Stimulated activated CD4-positive, alpha-beta T cell treated with anti-CD3 and anti-CD28 coated beads, Interleukin-12 subunit alpha, Interleukin-12 subunit beta, amount 100 ng/mL, for 48 hours (primary cell): ENCODE data around the gene TMEM170B.

Experiments
- DNase-seq, 3 donors: peaks; one replicate each; pipeline ENCODE4 v3.0.0-alpha.2; 2020; ENCODE audit warnings: low read depth in 2 of 3, low spot score in 1 of 3

The TMEM170B gene

DNA sequence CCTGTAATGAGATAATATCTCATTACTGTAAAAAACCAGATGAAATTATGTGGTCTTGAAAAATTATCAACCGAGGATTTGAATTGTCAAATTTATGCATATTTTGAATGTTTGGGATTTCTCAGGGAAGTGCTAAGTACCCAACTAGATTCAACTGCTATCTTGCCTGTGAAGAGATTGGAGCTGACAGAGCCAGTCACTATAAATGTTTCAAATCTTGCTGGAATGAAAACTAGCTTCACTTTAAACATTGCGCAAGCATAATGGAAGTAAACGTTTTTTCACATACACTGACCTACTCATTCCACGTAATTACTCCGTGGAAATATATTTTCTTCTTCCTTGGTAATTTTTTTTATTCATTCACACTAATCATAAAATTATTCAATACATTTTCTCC is 46.7 kb downstream of the TMEM170B start:
- DNase-seq = no peak

DNA sequence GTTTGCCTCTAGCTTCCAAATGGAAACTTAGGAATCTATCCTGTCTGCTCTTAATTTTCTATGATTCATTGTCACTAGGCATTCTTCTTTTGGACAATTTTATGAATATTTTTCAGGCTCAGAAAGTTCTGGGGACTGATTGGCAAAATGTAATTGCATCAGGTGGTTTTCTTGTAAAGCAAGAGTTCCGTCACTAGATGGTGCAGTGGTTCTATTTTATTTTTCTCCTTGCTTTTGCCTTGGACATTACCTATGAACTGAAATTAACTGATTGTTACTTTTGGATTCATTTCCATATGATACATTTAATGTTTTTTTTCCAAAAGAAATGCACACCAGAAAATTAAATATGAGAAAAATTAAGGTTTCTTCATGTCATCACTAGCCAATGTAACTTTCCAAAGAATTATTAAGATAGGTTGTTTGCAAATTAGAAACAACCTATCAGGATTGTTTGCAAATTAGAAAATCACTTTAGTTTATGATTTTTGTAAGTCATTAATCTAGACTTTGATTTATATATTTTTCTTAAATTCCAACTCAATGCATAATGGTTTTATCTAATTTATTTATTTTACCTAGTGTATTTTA is 48.0 kb downstream of the TMEM170B start:
- peak in 1 of 3 donors; percentile 9 for DNase-seq

DNA sequence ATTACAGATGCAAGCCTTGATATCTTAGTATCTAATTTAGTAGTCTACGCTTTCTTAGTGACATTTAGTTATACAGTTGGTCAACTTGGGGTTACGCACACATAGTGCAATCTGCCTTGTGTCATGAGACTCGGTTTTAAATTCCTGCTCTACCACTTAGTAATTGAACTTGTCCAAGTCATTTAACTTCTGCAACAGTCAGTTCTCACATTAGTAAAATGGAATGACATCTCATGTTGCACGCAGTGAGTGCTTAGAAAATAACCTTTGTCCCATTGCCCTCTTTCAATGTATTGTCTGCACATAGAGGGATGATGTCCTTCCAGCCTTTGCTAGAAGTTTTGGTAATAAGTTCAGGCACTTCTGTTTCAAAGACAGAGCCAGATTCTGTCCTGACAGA is 48.6 kb downstream of the TMEM170B start:
- no peak for DNase-seq

DNA sequence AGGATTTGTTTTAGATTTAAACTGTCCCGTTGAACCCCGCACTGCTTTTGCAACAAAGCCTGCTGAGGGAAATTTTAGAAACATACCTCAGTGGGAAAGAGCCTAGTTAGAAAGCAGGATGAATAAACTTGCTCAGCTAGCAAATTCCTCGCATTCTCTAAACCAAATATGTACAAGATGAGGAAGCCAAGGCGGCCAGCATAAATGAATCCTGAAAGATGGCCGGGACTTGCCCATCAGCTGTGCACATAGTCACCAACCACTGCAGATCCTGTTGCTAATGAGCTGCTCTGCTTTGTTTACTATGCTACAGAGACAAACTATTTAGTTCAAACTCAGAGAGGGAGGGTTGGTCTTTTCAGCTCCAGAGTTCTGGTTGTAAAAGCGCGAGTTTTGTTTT is 49.0 kb downstream of the TMEM170B start:
- no peak for DNase-seq

DNA sequence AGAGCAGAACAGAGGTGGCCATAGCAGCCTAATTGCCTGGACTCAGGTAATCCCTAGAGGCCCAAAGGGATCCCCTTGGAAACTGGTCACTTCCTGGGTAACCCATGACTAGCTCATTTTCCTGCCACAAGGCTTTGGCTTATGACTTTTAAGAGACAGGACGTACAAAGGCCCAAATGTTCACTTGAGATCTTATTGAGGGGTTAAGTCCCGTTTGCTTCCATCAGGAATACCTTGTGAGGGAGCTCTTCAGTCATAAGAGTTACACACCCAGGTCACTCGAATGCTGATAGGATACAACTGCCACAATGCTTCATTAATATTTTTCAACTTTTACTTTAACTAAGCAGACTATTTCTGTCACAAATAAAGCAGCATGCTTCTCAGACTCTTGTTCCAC is 51.7 kb downstream of the TMEM170B start:
- no peak for DNase-seq

DNA sequence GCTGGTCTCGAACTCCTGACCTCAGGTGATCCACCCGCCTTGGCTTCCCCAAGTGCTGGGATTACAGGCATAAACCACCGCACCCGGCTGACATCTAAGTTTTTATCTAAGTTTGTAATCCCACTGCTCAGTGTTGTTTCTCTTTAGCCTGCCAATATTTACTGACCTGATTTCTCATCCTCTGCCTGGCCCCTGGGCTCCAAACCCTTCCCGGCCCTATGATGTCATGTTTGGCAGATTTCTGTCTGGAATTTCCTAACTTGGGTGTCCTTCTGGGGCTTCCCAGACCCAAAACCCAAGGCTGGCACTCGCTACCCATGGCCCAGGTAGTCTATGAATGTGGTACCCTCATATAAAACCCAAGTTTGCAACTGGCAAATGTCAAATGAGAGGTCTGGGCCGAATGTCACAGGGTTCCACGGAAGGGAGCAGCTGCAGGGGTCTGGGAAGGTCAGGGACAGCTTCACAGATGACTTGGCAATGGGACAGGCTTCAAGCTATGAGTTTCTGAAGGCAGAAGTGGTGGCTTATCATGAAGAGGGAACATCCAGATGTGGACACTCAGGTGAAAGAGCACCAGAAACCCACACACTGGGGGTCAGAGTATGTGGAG is 54.9 kb downstream of the TMEM170B start:
- DNase-seq = no peak

DNA sequence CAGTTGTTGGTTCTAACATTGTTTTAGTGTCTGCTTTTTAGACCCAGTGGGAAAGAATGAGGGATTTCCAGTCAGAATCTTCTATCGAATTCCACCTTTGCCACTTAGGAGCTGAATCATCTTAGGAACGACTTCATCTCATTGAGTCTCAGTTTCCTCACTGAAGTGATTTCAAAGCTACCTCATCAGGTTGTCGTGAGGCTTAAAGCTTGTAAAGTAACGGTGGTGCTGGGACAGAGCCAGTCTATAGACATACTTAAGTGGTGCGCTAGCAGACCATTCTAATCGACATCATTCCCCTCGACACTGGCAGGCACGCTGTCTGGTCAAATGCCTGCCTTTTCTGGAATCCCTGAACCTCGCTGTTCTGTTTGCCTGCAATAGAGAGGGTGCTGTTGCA is 55.5 kb downstream of the TMEM170B start:
- no peak for DNase-seq

DNA sequence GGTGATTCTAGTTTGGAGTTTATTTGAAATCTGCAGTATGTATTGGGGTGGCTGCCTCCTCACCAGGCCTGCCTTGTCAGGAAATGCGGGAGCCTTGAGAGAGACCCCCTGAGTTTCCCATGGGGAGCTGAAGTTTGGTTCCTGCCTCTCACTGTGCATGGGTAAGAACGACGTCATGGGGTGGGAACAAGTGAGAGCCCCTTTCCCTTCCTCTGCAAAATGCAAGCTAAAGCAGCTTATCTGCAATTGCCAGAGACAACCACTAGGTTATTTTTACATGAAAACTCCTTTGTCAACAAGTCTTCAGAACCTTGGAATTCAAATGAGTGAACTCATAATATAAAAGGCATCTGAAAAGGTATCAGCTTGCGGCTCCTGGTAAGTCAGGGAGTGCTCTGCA is 58.4 kb downstream of the TMEM170B start:
- DNase-seq = no peak

DNA sequence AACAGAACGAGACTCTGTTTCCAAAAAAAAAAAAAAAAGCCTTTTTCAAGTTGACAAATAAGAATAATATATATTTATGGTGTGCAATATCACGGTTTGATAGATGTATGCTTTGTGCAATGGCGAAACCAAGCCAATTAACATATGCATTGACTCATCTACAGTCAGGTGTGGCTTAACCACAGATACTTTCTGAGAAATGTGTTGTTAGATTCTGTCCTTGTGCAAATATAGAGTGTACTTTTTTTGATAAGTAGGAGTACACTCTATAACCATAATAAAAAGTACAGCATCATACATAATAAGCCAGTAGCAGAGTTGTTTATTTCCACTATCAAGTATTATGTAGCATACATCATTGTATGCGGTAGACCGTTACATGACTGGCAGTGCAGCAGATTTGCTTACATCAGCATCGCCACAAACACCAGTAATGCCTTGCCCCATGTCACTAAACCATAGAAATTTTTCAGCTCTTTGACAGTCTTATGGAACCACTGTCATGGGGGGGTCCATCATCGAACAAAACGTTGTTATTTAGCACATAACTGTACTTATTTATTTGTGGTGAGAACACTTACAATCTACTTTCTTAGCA is 59.2 kb downstream of the TMEM170B start:
- no peak for DNase-seq

DNA sequence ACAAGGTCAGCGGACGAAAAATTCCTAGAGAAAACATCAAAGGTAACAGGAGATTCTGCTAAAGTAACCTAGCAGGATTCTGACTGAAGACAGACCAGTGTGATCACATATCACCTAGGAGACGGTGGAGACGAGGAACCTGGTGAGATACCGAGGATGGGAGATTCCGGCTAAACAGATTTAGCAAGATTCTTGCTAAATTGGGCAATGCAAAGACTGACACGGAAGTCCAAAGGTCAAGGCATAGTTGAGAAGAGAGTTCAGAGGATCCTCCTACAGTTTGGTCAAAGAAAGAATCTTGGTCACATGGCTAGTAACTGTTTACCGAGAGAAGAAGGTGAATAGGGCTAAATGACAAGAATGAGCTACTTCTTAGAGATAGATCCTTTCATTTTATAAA is 61.1 kb downstream of the TMEM170B start:
- no peak for DNase-seq

DNA sequence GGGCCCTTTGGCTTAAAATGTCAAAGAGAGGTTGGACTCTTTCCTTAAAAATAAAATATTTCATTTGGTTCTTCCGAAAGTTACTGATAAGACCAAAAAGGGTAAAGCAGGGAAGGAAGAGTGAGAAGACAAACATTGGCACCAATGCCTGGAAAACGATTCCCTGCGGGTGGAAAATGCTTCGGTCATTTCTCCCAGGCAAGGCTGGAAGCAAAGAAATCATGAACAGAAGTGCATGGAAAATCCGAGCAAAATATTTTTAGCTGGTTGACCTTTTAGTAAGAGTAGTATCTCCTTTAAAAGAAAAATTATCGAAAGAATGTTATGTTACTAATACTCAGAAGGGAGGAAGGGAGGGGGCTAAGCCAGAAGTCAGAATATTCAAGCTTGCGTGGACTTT is 62.7 kb downstream of the TMEM170B start:
- no peak for DNase-seq

DNA sequence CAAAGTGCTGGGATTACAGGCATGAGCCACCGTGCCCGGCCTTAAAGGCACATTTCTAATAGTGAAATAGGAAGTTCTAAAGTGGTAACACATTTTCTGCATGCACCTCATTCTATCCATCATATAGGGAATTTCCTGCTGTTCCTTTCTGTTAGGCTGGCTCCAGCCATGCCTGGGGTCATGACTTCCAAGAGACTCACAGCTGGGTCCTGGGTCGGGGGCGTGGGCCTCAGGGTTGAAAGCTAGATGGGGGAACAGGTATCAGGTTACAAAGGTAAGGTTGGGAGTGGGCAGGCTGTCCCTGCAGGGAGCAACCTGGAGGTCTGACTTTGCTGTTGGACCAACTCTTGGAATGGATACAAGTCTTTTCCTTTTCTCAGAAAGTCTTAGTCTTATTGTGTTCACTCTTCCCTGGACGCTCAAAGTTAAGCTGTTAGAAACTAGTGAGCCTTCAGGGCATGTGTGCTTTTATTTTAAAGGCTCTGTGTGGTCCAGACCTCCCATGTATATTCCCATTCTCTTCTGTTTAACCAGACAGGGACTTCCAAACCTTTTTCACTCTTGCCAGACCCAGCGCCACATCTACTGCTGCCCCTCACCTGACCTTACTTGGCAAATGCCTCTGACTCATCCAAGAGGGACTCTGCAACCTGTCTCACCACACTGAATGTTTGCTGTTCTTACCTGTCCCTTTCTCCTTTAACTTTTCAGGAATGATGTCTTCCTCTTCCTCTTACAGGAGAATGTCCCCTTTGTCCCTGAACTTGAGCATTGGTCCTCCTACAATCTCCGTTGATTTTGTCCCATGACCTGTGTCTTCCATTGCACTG is 64.4 kb downstream of the TMEM170B start:
- DNase-seq = no peak

DNA sequence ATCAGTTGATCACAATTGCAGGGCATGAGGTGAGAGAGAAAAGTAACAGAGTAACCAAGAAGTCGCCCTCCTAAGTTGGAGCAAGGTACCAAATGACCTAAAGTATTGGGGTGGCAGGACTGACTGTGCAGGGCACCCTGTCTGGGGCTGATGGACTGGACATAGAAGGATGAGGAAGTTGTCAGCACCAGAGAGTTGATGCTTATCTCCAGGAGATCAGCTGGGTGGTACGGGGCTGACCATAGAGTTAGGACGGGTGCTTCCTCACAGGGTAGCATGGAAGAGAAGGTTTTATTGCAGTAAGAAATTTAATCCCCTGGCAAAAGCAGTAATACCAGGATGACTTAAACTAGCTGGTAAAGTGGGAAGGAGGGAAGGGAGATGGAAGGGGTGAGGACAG is 66.7 kb downstream of the TMEM170B start:
- DNase-seq = no peak

DNA sequence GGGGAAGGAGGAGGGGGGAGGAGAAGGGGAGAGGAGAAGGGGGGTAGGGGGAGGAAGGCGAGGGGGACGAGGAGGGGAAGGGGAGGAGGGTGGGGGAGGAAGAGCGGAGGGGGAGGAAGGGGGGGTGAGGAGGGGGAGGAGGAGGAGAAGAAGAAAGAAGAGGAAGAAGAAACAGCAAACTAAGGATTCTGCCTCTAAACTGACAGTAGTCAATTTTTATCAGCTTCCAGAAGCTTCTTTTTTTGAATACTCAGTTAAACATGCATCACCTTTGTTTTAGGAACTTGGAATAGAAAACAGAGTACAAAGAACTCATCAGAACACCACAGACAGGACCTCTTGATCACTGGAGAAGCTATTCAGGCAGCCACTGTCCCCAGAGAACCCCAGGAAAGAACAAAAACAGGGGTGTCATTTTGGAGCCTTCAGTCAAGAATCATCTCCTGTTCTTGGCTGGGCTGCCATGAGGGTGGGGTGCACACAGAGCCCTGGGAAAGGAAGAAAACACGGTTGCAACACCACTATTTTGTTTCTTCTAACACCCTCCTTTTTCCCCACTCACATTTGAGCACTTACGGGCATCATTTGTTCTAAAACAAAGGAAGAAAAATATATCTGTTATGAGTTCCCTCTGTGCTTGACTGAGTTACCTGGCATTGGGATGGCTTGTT is 67.4 kb downstream of the TMEM170B start:
- DNase-seq = no peak

DNA sequence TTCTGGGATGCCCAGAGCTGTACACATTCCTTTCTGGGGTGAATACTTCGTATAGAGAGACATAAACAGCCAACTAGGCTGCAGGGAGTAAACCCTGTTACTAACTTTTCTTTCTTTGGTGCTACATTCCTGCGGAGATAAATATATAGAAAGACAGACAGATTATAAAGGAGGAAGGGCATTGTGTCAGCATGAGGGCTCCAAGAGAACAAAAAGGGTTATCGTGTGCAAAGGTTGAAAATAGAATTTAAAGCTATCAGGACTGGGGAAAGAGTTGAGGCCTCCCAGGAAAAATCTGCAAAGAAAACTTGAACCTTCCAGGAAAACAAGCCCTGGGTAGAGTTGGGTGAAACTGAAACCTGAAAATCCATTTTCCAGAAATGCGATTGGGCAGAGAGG is 68.0 kb downstream of the TMEM170B start:
- DNase-seq = no peak

DNA sequence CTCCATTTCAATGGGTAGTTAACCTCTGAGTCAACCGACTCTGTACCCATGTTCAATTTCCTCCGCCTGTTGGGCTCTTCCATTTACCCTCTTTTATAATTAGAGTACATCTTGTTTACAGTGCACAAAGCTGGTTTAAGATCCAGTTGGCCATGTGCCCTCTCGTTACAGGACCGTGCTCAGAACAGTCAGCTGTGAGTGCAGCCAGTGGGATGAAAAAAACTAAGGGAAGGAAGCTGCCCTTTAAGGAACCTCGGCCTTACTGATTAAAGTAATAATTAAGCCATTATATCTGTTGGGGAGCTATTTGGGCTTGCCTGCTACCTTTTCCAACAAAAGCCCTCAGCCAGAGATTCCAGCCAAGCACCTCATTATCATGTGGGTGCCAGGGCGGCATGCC is 68.8 kb downstream of the TMEM170B start:
- no peak for DNase-seq

DNA sequence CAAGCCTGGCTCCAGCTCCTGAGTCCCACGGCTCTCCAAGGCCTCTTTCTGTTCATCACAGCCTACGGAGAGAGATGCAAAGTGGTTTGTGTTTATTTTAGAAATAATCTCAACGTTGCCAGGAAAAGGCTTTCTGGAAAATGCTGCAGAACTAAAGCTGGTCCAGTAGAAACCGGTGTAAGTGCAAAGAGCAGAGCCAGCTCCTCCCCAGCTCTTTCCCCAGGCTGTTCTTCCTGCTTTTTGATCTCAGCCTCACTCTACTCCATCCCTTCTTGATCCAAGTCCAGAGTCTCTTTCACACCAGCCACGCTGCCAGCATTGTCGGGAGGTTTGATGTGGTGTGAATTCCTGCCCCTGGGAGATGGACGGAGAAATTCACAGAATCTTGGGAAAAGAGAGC is 69.8 kb downstream of the TMEM170B start:
- no peak for DNase-seq

DNA sequence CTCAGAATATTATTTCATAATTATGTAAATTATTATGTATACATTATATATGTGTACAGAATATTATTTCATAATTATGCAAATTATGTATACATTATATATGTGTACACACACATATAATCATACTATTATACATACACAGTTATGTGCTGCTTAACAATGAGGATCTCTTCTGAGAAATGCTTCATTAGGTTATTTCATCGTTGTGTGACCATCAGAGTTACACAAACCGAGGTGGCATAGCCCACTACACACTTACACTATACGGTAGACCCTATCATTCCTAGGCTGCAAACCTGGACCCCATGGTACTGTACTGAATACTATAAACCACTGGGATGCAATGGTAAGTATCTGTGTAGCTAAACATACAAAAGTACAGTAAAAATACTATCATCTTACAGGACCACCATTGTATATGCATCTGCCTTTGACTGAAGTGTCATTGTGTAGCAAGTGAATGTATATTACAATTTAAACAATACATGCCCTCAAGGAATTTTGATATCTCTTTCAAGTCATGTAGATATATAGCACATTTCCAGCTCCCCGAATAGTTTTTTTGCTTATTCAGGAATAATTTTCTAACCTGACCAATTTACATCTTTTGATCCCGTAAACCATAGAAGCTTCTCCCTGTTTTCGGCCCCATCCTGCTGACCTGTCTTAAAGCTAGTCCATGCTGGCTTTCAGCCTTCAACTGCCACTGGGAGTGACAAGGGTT is 71.2 kb downstream of the TMEM170B start:
- no peak for DNase-seq

DNA sequence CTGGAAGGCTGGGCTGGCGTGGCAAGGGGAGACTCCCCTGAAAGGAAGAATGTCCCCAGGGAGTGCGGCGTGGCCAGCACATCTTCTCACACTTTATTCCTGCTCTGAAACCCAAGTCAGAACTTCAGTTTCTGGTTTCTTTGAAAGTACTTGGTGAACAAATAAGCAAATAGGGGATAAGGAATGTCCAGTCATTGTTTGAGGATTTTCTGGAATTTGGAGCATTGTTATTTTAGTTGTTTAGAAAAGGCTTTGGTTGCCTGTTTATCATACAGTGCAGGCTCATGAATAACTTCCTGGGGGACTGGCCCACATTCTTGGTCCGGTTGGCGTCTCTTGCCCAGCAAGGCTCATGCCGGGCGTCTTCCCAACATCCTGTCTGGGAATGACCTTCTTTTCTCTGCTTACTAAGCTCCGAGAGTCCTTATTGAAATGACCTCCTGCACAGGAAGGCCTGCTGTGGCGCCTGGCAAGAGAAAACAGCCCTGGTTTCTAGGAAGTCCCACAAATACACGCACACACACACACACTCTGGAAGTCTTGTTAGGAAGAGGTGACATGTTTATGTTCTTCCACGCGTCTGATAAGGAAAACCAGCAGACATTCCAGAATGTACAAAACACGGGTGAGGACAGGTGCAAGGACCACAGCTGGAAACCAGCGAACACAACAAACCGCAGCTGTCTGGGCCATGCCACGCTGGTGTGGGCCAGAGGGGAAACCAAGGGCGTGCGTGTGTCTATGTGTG is 71.9 kb downstream of the TMEM170B start:
- no peak for DNase-seq

DNA sequence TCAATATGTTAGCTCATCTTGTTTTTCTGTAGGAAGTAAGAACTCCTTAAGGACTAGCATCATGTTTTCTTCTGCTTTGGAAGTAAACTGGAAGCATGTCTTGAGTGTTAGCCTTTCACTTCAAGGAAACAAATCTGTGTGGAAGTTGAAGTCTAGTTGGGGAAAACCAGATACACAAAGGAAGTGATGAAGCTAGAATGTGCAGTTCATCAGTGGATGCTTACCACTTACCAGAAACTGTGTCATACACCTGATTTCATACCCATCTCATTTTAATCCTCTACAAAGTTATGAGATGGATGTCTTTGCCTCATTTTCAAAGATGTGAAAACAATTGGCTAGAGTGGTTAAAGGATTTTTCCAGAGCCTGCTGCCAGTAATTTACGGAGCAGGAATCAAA is 75.8 kb downstream of the TMEM170B start:
- DNase-seq = no peak
